Esophagus (tissue), 2 donors: Measurements from ENCODE around the gene CCDC142. TPM values are rescaled to one million over a fixed set of nuclear protein-coding genes. Genes with fewer than 3 reads are reported as not detected.

Experiments used
- H3K27ac ChIP-seq, 2 donors: one replicate each; pipeline ENCODE4 v1.5.1; 2013; ENCODE audit warnings: low read depth in 2 of 2, mild to moderate bottlenecking in 2 of 2, inconsistent platforms in 1 of 2, low read length in 1 of 2, moderate library complexity in 1 of 2
- H3K27me3 ChIP-seq, 2 donors: one replicate each; pipeline ENCODE4 v1.6.1; 2013; ENCODE audit warnings: low read length in 2 of 2, control low read depth in 1 of 2, mild to moderate bottlenecking in 1 of 2; ENCODE audit not compliant: insufficient read depth in 2 of 2, control insufficient read depth in 1 of 2
- H3K36me3 ChIP-seq, 2 donors: one replicate each; pipeline ENCODE4 v1.6.1; 2013; ENCODE audit warnings: low read length in 1 of 2; ENCODE audit not compliant: control insufficient read depth in 2 of 2, insufficient read depth in 2 of 2
- H3K4me1 ChIP-seq, 2 donors: one replicate each; pipeline ENCODE4 v1.6.1; 2013; ENCODE audit warnings: low read length in 1 of 2; ENCODE audit not compliant: control insufficient read depth in 2 of 2, insufficient read depth in 2 of 2
- H3K4me3 ChIP-seq, 2 donors: one replicate each; pipeline ENCODE4 v1.5.1; 2013; ENCODE audit warnings: low read length in 2 of 2, mild to moderate bottlenecking in 2 of 2, low read depth in 1 of 2, moderate library complexity in 1 of 2
- H3K9me3 ChIP-seq, 2 donors: one replicate each; pipeline ENCODE4 v1.6.1; 2013; ENCODE audit warnings: mild to moderate bottlenecking in 2 of 2, low read depth in 1 of 2, low read length in 1 of 2, moderate library complexity in 1 of 2; ENCODE audit not compliant: control insufficient read depth in 2 of 2, insufficient read depth in 1 of 2
- WGBS, 2 donors: extraction: QIAGEN DNeasy Blood & Tissue Kit; methylation state at CpG; one replicate each; pipeline ENCODE4 v1.1.7; 2013; 5-methylcytosine and 5-hydroxymethylcytosine counted together
- polyA plus RNA-seq, 2 donors: library from polyadenylated mRNA; stranded (reverse); fragments of 200-250 nt; gene quantifications; one replicate each; pipeline ENCODE4 v1.2.3, GENCODE V29; 2013
- donor health status: healthy with polysubstance abuse.
- donor health status: Bipolar disorder and iron deficiency.

CCDC142 gene
- polyA plus RNA-seq, 2 donors = 4.3 to 10.3 TPM

DNA sequence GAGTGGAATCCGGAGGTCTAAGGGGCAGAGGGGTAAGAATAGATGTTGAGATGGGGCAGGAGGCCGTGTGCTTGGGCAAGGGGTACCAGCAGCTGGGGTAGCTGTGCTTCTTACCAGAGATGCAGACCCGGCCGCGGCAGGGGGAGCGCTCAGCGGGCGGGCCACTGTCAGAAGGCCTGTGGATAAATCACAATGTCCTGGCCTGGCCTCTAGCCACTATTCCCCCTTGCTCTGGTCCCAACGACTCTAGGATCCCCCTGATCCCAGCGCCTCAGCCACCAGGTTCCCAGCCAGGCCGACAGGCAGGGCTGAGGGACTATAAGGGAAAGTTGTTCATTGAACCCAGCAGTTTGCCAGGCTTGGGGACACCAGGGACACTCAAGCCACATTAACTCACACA, 52.3 kb downstream of the CCDC142 start:
- 85 to 90% methylated on average over 11 of the region's 11 CpGs for WGBS, 2 donors
- Histone ChIP-seq H3K4me3 (no peak overlapping the region), H3K27me3 (no peaks in the 10 kb centered on the region), H3K4me1 (no peaks in the 10 kb centered on the region), H3K9me3 (no peaks in the 10 kb centered on the region), H3K36me3 (peaks cover 10 to 16% of the 10 kb centered on the region in 2 donors), H3K27ac (no peak overlapping the region)

DNA sequence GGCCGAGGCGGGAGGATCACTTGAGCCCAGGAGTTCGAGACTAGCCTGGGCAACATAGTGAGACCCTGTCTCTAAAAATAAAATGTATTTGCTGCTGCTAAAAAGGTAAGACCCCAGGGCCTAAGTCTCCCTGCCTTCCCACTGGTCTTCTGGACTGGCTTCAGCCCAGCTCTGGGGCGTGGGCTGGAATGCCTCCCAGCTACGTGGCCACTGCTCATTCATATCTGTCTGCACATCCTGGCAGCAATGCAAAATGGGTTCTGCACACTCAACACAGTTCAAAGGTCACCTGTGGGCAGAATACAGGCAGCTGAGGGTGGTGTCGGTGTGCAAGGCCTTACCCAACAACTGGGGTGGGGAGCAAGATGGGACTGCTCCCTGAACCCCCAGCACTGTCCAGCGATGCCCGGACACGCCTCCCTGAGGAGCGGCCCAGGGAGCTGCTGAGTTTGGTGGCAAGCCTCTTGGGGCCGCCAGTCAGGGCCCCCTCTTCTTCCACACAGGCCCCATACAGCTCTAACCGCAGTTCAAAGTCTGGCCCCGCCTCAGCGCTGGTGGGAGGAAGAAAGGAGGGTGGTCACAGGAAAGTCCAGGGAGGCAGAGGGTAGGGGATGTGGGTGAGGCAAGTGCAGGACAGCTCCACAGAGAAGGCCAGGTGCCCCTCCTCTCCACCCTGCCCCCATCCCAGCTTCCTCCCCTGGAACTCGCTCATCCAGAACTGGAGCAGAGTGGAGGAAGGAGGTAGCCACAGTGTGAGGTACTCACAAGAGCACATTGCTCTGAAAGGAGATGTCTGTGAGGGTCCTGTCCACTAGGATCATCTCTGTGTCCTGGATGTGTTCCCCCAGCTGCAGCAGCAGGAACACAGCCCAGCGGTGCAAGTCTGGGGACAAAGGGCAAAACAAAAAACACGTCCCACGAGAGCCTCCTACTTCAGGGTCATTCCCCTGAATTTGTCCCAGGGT, 53.0 kb downstream of the CCDC142 start:
- Histone ChIP-seq H3K4me3 (no peak overlapping the region), H3K36me3 (peaks cover 10 to 16% of the 10 kb centered on the region in 2 donors), H3K27me3 (no peaks in the 10 kb centered on the region), H3K4me1 (no peaks in the 10 kb centered on the region), H3K9me3 (no peaks in the 10 kb centered on the region), H3K27ac (no peak overlapping the region)
- 76 to 88% methylated on average over 18 of the region's 18 CpGs for WGBS, 2 donors

DNA sequence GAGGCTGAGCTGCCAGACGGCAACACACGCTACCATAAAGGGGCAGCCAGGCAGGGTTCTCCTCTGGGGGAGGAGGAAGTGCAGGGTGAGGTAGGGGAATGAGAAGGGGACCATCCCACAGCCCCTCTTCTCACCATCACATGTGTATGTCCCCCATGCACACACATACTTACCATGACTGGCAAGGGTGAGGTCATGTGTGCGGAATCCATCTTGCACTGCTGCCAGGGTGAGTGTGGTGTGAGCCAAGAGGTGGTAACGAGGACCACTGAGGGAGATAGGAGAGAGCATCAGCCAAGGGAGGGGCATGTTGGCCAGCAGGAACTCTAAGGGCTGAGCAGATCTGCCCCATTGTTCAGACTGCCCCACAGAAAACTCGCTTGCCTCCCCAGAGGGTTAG, 54.1 kb downstream of the CCDC142 start:
- no peaks in the 10 kb centered on the region for H3K27me3 ChIP-seq
- no peak overlapping the region for H3K27ac ChIP-seq
- H3K36me3 ChIP-seq = peaks cover 10 to 16% of the 10 kb centered on the region in 2 donors
- no peak overlapping the region for H3K4me3 ChIP-seq
- H3K4me1 ChIP-seq = no peaks in the 10 kb centered on the region
- WGBS, 2 donors = 80 to 86% methylated on average over 5 of the region's 5 CpGs
- no peaks in the 10 kb centered on the region for H3K9me3 ChIP-seq

DNA sequence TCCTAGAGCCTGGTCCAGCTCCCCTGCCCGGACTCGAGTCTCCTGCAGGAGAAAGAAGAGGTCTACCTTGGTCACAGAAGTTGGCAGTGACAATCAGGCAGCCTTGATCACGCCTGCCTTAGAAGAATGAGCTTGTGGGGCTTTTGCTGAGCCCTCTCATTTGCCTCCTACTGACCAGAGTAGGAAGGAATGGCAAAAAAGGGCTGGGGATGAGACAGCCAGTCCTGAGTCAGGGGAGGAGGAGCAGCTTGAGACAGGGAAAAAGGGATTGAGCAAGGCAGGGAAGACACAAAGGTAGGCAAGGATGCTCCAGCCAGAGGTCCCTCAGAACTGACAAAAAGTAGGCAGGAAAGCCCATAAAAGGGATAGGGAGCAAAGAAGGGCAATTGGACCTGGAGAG, 55.2 kb downstream of the CCDC142 start:
- 78 to 82% methylated on average over 3 of the region's 3 CpGs for WGBS, 2 donors
- H3K36me3 ChIP-seq = peaks cover 10 to 16% of the 10 kb centered on the region in 2 donors
- H3K27me3 ChIP-seq = no peaks in the 10 kb centered on the region

DNA sequence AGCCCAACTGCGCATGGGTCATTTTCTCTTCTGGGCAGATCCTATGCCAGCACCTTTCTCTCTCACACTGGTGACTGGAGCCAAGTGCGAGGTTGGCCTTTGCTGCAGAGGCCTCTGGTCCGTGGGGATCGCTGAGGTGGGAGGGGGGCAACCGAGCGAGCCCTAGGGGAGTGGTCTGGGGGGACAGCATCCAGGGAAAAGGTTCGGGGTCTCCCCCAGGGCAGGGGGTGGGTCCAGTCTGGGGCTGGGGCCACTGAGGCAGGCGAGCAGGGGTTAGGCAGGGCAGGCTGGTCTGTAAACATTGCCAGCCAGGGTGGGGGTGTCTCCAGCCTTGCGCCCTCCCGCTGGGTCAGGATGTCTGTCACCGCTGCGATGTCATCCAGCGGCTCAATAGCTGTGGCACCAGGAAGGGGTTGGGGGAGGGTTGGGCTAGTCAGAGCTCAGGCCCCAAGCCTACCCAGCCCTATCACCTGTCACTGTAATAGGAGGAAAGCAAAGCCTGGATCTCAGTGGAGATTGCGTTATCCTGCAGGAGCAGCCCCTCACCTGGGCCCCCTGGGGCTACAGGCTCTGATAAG, 56.5 kb downstream of the CCDC142 start:
- Histone ChIP-seq H3K27ac (no peak overlapping the region), H3K4me1 (peaks cover 0 to 8% of the 10 kb centered on the region in 2 donors), H3K4me3 (no peak overlapping the region), H3K36me3 (peaks cover 7 to 13% of the 10 kb centered on the region in 2 donors), H3K27me3 (no peaks in the 10 kb centered on the region), H3K9me3 (no peaks in the 10 kb centered on the region)
- WGBS, 2 donors = 81 to 84% methylated on average over 14 of the region's 14 CpGs

More for the DNA sequence above, 55.2 kb downstream of the CCDC142 start:
- no peaks in the 10 kb centered on the region for H3K9me3 ChIP-seq
- no peaks in the 10 kb centered on the region for H3K4me1 ChIP-seq
- no peak overlapping the region for H3K27ac ChIP-seq
- no peak overlapping the region for H3K4me3 ChIP-seq

DNA sequence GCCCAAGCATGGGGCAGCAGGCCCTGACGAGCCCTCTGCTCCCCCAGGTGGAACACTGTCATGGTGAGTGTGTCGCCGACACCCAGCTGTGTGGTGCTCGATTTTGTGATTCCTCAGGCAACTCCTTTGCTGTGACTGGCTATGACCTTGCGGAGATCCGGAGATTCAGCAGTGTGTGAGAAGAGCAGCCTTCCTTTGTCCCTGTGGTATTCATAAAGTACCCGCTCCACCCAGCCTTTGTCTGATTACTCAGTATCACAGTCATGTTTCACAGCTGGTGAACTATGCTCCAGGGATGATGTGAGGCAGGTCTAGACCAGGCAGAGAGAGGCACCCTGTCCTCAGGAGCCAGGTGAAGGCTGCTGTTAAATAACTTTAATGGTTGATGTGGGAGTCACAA, 57.3 kb downstream of the CCDC142 start:
- H3K27me3 ChIP-seq = no peaks in the 10 kb centered on the region
- H3K36me3 ChIP-seq = peaks cover 7 to 13% of the 10 kb centered on the region in 2 donors
- H3K4me1 ChIP-seq = peaks cover 0 to 8% of the 10 kb centered on the region in 2 donors
- no peaks in the 10 kb centered on the region for H3K9me3 ChIP-seq
- no peak overlapping the region for H3K4me3 ChIP-seq
- peak overlapping the region in 1 of 2 donors; percentile 3 for H3K27ac ChIP-seq
- WGBS, 2 donors = 55 to 74% methylated on average over 7 of the region's 7 CpGs

DNA sequence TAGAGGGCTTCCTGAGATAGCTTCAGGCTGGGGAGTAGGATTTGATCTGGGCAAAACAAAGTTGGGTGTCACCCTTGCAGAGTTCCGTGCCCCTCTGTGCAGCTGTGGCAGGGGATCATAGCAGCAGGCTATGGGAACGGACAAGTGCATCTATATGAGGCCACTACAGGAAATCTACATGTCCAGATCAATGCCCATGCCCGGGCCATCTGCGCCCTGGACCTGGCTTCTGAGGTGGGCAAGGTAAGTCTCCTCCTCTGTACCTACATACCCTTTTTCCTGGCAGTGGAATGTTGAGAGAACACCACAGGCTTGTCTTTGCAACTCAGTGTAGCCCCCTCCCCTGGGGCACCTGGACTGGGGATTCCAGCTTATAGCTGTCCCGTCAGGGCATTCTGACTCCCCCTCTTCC, 57.8 kb downstream of the CCDC142 start:
- 76 to 77% methylated on average over 5 of the region's 5 CpGs for WGBS, 2 donors
- H3K36me3 ChIP-seq = peaks cover 7 to 13% of the 10 kb centered on the region in 2 donors
- no peaks in the 10 kb centered on the region for H3K27me3 ChIP-seq
- H3K4me3 ChIP-seq = no peak overlapping the region
- peaks cover 0 to 8% of the 10 kb centered on the region in 2 donors for H3K4me1 ChIP-seq
- no peaks in the 10 kb centered on the region for H3K9me3 ChIP-seq
- H3K27ac ChIP-seq = peak overlapping the region in 1 of 2 donors; percentile 3

DNA sequence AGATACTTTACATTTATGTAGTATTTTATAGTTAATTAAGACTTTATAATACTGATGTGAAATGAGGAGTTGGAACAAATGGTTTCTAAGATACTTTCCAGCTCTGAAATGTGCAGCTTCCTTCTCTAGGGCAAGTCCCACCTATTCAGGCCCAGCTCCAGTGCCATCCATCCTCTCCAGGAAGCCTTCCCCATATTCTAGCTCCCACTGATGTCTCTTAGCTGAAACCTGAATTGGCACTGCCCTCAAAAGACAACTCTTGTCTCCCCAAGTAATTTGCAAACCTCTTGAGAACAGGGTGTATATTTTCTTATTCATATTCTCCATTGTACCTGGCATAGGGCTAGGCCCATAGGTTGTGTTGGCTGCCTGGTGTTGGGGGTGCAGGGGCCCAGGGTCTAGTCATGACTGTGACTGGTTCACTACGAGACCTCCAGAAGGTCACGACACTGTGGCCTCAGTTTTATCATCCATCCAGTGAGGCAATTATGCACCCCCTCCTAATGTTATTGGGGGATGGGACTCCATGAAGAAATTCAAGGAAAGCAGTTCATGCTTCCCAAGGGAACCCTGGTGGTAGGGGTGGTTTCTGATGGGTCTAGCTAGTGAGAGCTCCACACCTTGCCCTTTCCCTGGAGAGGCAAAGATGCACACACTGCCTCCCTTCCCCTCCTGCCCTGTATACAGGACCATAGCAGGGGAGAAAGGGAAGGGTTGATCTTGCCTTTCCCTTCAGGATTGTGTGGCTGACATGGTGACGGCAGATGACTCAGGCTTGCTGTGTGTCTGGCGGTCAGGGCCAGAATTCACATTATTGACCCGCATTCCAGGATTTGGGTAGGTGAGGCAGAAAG, 58.4 kb downstream of the CCDC142 start:
- 82 to 83% methylated on average over 5 of the region's 5 CpGs for WGBS, 2 donors
- Histone ChIP-seq H3K27ac (no peak overlapping the region), H3K27me3 (no peaks in the 10 kb centered on the region), H3K4me1 (peaks cover 0 to 8% of the 10 kb centered on the region in 2 donors), H3K4me3 (no peak overlapping the region), H3K36me3 (peaks cover 7 to 10% of the 10 kb centered on the region in 2 donors), H3K9me3 (no peaks in the 10 kb centered on the region)
